ENCODE measurements around the gene MLLT3.
"Not testable (repeated sequence)": the region's sequence is repeated elsewhere in the genome, so short reads cannot be mapped to it uniquely, and the experiment has no call there.

MLLT3 gene

GRCh38 chr9:20622330-20623020, at the start of gene MLLT3:
TSS of gene MLLT3 (minus strand) at chr9:20622499.
- FAIRE-seq = no peak

GRCh38 chr9:20671635-20672034, 49.3 kb upstream of the MLLT3 start:
- no peak for FAIRE-seq

- no peak for FAIRE-seq
These were observed 48.1 kb upstream of the MLLT3 start for GRCh38 chr9:20670395-20670794.

- no peak for FAIRE-seq
These were observed 42.2 kb upstream of the MLLT3 start for GRCh38 chr9:20664501-20664900.

GRCh38 chr9:20663133-20663532, 40.8 kb upstream of the MLLT3 start:
- FAIRE-seq = no peak

- no peak for FAIRE-seq
These were observed 39.9 kb upstream of the MLLT3 start for GRCh38 chr9:20662156-20662555.

- no peak for FAIRE-seq
These were observed 37.2 kb upstream of the MLLT3 start for GRCh38 chr9:20659474-20659967.

- no peak for FAIRE-seq
These were observed 36.6 kb upstream of the MLLT3 start for GRCh38 chr9:20658677-20659473.

- not testable (repeated sequence) for FAIRE-seq
These were observed 36.0 kb upstream of the MLLT3 start for GRCh38 chr9:20658246-20658667.

- no peak for FAIRE-seq
These were observed 29.6 kb upstream of the MLLT3 start for GRCh38 chr9:20651939-20652338.

- FAIRE-seq = no peak
These were observed 28.5 kb upstream of the MLLT3 start for GRCh38 chr9:20650750-20651299.

GRCh38 chr9:20650313-20650712, 28.0 kb upstream of the MLLT3 start:
- no peak for FAIRE-seq

GRCh38 chr9:20649381-20649780, 27.1 kb upstream of the MLLT3 start:
- no peak for FAIRE-seq

- FAIRE-seq = no peak
These were observed 24.4 kb upstream of the MLLT3 start for GRCh38 chr9:20646656-20647055.

GRCh38 chr9:20643660-20644059, 21.4 kb upstream of the MLLT3 start:
- FAIRE-seq = no peak

- FAIRE-seq = no peak
These were observed 19.7 kb upstream of the MLLT3 start for GRCh38 chr9:20642045-20642444.

- peak; percentile 86 for FAIRE-seq
These were observed 18.3 kb upstream of the MLLT3 start for GRCh38 chr9:20640331-20641187.

GRCh38 chr9:20636888-20637440, 14.7 kb upstream of the MLLT3 start:
- no peak for FAIRE-seq

GRCh38 chr9:20634895-20635294, 12.6 kb upstream of the MLLT3 start:
- FAIRE-seq = no peak

GRCh38 chr9:20632705-20633104, 10.4 kb upstream of the MLLT3 start:
- FAIRE-seq = peak; percentile 55

GRCh38 chr9:20630241-20630943, 8.1 kb upstream of the MLLT3 start:
- no peak for FAIRE-seq

- FAIRE-seq = peak; percentile 81
These were observed 2.7 kb upstream of the MLLT3 start for GRCh38 chr9:20625003-20625349.
